IPS DF 6.9 (cell line): ENCODE data around the gene SLC24A3.

Experiments
- DNase-seq: peaks from one replicate; pipeline ENCODE4 v3.0.0-alpha.2; 2013; ENCODE audit warnings: low read depth, low spot score
- H3K27ac ChIP-seq: one replicate; pipeline ENCODE4 v1.5.1; 2013; ENCODE audit warnings: low read length, control low read depth
- H3K27me3 ChIP-seq: 2 replicates; pipeline ENCODE4 v1.6.1; 2013; ENCODE audit warnings: mild to moderate bottlenecking, low read length; ENCODE audit not compliant: control insufficient read depth, insufficient read depth
- H3K36me3 ChIP-seq: 2 replicates; pipeline ENCODE4 v1.6.1; 2013; ENCODE audit warnings: low read length; ENCODE audit not compliant: control insufficient read depth, insufficient read depth
- H3K4me1 ChIP-seq: 2 replicates; pipeline ENCODE4 v1.6.1; 2013; ENCODE audit warnings: low read length; ENCODE audit not compliant: control insufficient read depth, insufficient read depth
- H3K4me3 ChIP-seq: 2 replicates; pipeline ENCODE4 v1.5.1; 2013; ENCODE audit warnings: mild to moderate bottlenecking, low read length
- H3K9me3 ChIP-seq: 2 replicates; pipeline ENCODE4 v1.6.1; 2013; ENCODE audit warnings: low read length, inconsistent platforms; ENCODE audit not compliant: control insufficient read depth, insufficient read depth
- WGBS: extraction: QIAGEN DNeasy Blood & Tissue Kit; methylation state at CpG from one replicate; pipeline ENCODE4 v1.1.7; 2013; ENCODE audit warnings: mixed read lengths, missing lambda C conversion rate; ENCODE audit not compliant: insufficient read length, insufficient coverage; 5-methylcytosine and 5-hydroxymethylcytosine counted together

Gene SLC24A3

GRCh38 chr20:19734811-19735210, 522.4 kb downstream of the SLC24A3 start:
- H3K4me1 ChIP-seq, result no peaks in the 10 kb centered on the region
- no peaks in the 10 kb centered on the region for H3K9me3 ChIP-seq
- H3K27ac ChIP-seq, result no peak overlapping the region
- no peaks in the 10 kb centered on the region for H3K36me3 ChIP-seq
- no peak for DNase-seq
- no peak overlapping the region for H3K4me3 ChIP-seq
- no CpG with 5 or more reads among the region's 1 CpG for WGBS
- no peaks in the 10 kb centered on the region for H3K27me3 ChIP-seq

- Histone ChIP-seq H3K27ac (no peak overlapping the region), H3K36me3 (no peaks in the 10 kb centered on the region), H3K4me1 (no peaks in the 10 kb centered on the region), H3K9me3 (no peaks in the 10 kb centered on the region), H3K4me3 (no peak overlapping the region), H3K27me3 (no peaks in the 10 kb centered on the region)
- DNase-seq, result no peak
- no CpG with 5 or more reads among the region's 6 CpGs for WGBS
These were observed 523.0 kb downstream of the SLC24A3 start for GRCh38 chr20:19735446-19735845.

GRCh38 chr20:19737025-19737424, 524.6 kb downstream of the SLC24A3 start:
- no peak overlapping the region for H3K27ac ChIP-seq
- no peaks in the 10 kb centered on the region for H3K9me3 ChIP-seq
- no CpG with 5 or more reads among the region's 4 CpGs for WGBS
- H3K36me3 ChIP-seq, result no peaks in the 10 kb centered on the region
- DNase-seq, result no peak
- H3K27me3 ChIP-seq, result no peaks in the 10 kb centered on the region
- H3K4me3 ChIP-seq, result no peak overlapping the region
- H3K4me1 ChIP-seq, result no peaks in the 10 kb centered on the region

GRCh38 chr20:19738951-19739350, 526.5 kb downstream of the SLC24A3 start:
- no peaks in the 10 kb centered on the region for H3K36me3 ChIP-seq
- no peak for DNase-seq
- WGBS, result no CpG with 5 or more reads among the region's 5 CpGs
- no peak overlapping the region for H3K27ac ChIP-seq
- H3K4me1 ChIP-seq, result peaks cover 2% of the 10 kb centered on the region; the same call in 1 of the 2 replicates
- H3K27me3 ChIP-seq, result no peaks in the 10 kb centered on the region
- no peaks in the 10 kb centered on the region for H3K9me3 ChIP-seq
- H3K4me3 ChIP-seq, result no peak overlapping the region

- DNase-seq, result no peak
- Histone ChIP-seq H3K27ac (no peak overlapping the region), H3K36me3 (no peaks in the 10 kb centered on the region), H3K27me3 (no peaks in the 10 kb centered on the region), H3K4me3 (no peak overlapping the region), H3K4me1 (peaks cover 2% of the 10 kb centered on the region; the same call in 1 of the 2 replicates), H3K9me3 (no peaks in the 10 kb centered on the region)
- no CpG with 5 or more reads among the region's 10 CpGs for WGBS
These were observed 526.9 kb downstream of the SLC24A3 start for GRCh38 chr20:19739351-19739750.

GRCh38 chr20:19740512-19740911, 528.1 kb downstream of the SLC24A3 start:
- Histone ChIP-seq H3K4me1 (peaks cover 2% of the 10 kb centered on the region; the same call in 1 of the 2 replicates), H3K4me3 (no peak overlapping the region), H3K36me3 (no peaks in the 10 kb centered on the region), H3K27ac (no peak overlapping the region), H3K9me3 (no peaks in the 10 kb centered on the region), H3K27me3 (no peaks in the 10 kb centered on the region)
- DNase-seq, result no peak
- WGBS, result no CpG with 5 or more reads among the region's 3 CpGs

GRCh38 chr20:19741924-19742323, 529.5 kb downstream of the SLC24A3 start:
- no CpG with 5 or more reads among the region's 2 CpGs for WGBS
- H3K36me3 ChIP-seq, result no peaks in the 10 kb centered on the region
- H3K9me3 ChIP-seq, result no peaks in the 10 kb centered on the region
- H3K4me1 ChIP-seq, result peaks cover 2% of the 10 kb centered on the region; the same call in 1 of the 2 replicates
- DNase-seq, result no peak
- H3K4me3 ChIP-seq, result no peak overlapping the region
- H3K27me3 ChIP-seq, result no peaks in the 10 kb centered on the region
- no peak overlapping the region for H3K27ac ChIP-seq

GRCh38 chr20:19742974-19743639, 530.7 kb downstream of the SLC24A3 start:
- Histone ChIP-seq H3K36me3 (no peaks in the 10 kb centered on the region), H3K27ac (no peak overlapping the region), H3K9me3 (no peaks in the 10 kb centered on the region), H3K4me3 (no peak overlapping the region), H3K27me3 (no peaks in the 10 kb centered on the region), H3K4me1 (peaks cover 2% of the 10 kb centered on the region; the same call in 1 of the 2 replicates)
- WGBS, result no CpG with 5 or more reads among the region's 9 CpGs
- no peak for DNase-seq

- WGBS, result no CpG with 5 or more reads among the region's 1 CpG
- Histone ChIP-seq H3K4me3 (no peak overlapping the region), H3K9me3 (no peaks in the 10 kb centered on the region), H3K27me3 (no peaks in the 10 kb centered on the region), H3K4me1 (peaks cover 2% of the 10 kb centered on the region; the same call in 1 of the 2 replicates), H3K36me3 (no peaks in the 10 kb centered on the region), H3K27ac (no peak overlapping the region)
- DNase-seq, result no peak
These were observed 531.2 kb downstream of the SLC24A3 start for GRCh38 chr20:19743640-19743995.

- Histone ChIP-seq H3K27ac (no peak overlapping the region), H3K4me1 (peaks cover 2% of the 10 kb centered on the region; the same call in 1 of the 2 replicates), H3K9me3 (no peaks in the 10 kb centered on the region), H3K27me3 (no peaks in the 10 kb centered on the region), H3K4me3 (no peak overlapping the region), H3K36me3 (no peaks in the 10 kb centered on the region)
- no CpG with 5 or more reads among the region's 3 CpGs for WGBS
- DNase-seq, result no peak
These were observed 532.7 kb downstream of the SLC24A3 start for GRCh38 chr20:19745106-19745505.

GRCh38 chr20:19745584-19745983, 533.1 kb downstream of the SLC24A3 start:
- WGBS, result no CpG with 5 or more reads among the region's 1 CpG
- no peak for DNase-seq
- Histone ChIP-seq H3K4me3 (no peak overlapping the region), H3K27ac (no peak overlapping the region), H3K36me3 (no peaks in the 10 kb centered on the region), H3K27me3 (no peaks in the 10 kb centered on the region), H3K9me3 (no peaks in the 10 kb centered on the region), H3K4me1 (peaks cover 2% of the 10 kb centered on the region; the same call in 1 of the 2 replicates)
